Measurements from ENCODE around the gene WDR19.

The WDR19 gene

GRCh38 chr4:39305912-39306677, 123.8 kb downstream of the WDR19 start:
- DNase-seq = no peak

- DNase-seq = no peak
Observed at GRCh38 chr4:39308611-39309010, 126.3 kb downstream of the WDR19 start.

GRCh38 chr4:39312816-39313215, 130.5 kb downstream of the WDR19 start:
- DNase-seq = no peak

GRCh38 chr4:39319676-39320075, 137.3 kb downstream of the WDR19 start:
- no peak for DNase-seq

GRCh38 chr4:39320381-39321115, 138.2 kb downstream of the WDR19 start:
- no peak for DNase-seq

- no peak for DNase-seq
Observed at GRCh38 chr4:39323821-39324220, 141.5 kb downstream of the WDR19 start.

- DNase-seq = no peak
Observed at GRCh38 chr4:39324446-39324845, 142.1 kb downstream of the WDR19 start.

- no peak for DNase-seq
Observed at GRCh38 chr4:39324897-39325613, 142.7 kb downstream of the WDR19 start.

- no peak for DNase-seq
Observed at GRCh38 chr4:39326468-39326977, 144.2 kb downstream of the WDR19 start.

GRCh38 chr4:39330353-39330752, 148.0 kb downstream of the WDR19 start:
- DNase-seq = no peak

GRCh38 chr4:39331191-39331590, 148.9 kb downstream of the WDR19 start:
- no peak for DNase-seq

All from CD4-positive, alpha-beta T cell treated with Interleukin-12 subunit alpha and Interleukin-12 subunit beta, for 1 hour (primary cell).